H1 (cell line): Measurements from ENCODE around the gene XAB2. TPM values are rescaled to one million over a fixed set of nuclear protein-coding genes. Genes with fewer than 3 reads are reported as not detected.

ENCODE experiments used
- CTCF ChIA-PET: fragments of 300-600 bp; sonication (Branson Sonifier 250); formaldehyde crosslinking; loops from one replicate; lab custom pipeline; 2021; ENCODE audit not compliant: partially characterized antibody; lab: Charles Lee
- POLR2A ChIA-PET: fragments of 300-600 bp; sonication (Branson Sonifier 250); formaldehyde crosslinking; loops from one replicate; lab custom pipeline; 2021; ENCODE audit warnings: inconsistent platforms; ENCODE audit not compliant: partially characterized antibody; lab: Charles Lee
- DNase-seq, 2 experiments: peaks; one replicate each; pipeline versions ENCODE4 v3.0.0 to v3.0.0-alpha.2; 2010 to 2022; ENCODE audit warnings: low spot score in 2 of 2, low read depth in 1 of 2, mixed read lengths in 1 of 2
- FAIRE-seq: peaks from 2 replicates; lab custom pipeline; 2011; peaks lifted over from hg19 to GRCh38; lab: Jason Lieb, UNC
- H2AFZ ChIP-seq: 2 replicates; pipeline ENCODE4 v1.8.1; 2012; ENCODE audit warnings: low read length, inconsistent platforms
- H2AK5ac ChIP-seq: 2 replicates; pipeline ENCODE4 v1.6.1; 2013; ENCODE audit warnings: low read depth, low read length
- H2BK120ac ChIP-seq: replicated peaks from 2 replicates; pipeline ENCODE3; 2013; ENCODE audit warnings: low read depth, low read length, inconsistent platforms
- H2BK12ac ChIP-seq: 2 replicates; pipeline ENCODE4 v1.6.1; 2013; ENCODE audit warnings: low read depth, low read length
- H2BK15ac ChIP-seq: 2 replicates; pipeline ENCODE4 v1.6.1; 2013; ENCODE audit warnings: low read length
- H2BK20ac ChIP-seq: 2 replicates; pipeline ENCODE4 v1.6.1; 2013; ENCODE audit warnings: low read length
- H2BK5ac ChIP-seq: 2 replicates; pipeline ENCODE4 v1.6.1; 2013; ENCODE audit warnings: low read depth, low read length
- H3K14ac ChIP-seq: 2 replicates; pipeline ENCODE4 v1.6.1; 2013; ENCODE audit warnings: inconsistent platforms; ENCODE audit not compliant: insufficient read length
- H3K18ac ChIP-seq: 2 replicates; pipeline ENCODE4 v1.6.1; 2013; ENCODE audit warnings: low read length; ENCODE audit errors: extremely low read depth
- H3K23ac ChIP-seq: 2 replicates; pipeline ENCODE4 v1.6.1; 2013; ENCODE audit warnings: inconsistent platforms; ENCODE audit not compliant: insufficient read length
- H3K23me2 ChIP-seq: 2 replicates; pipeline ENCODE4 v1.6.1; 2013; ENCODE audit warnings: low read depth, low read length
- H3K27ac ChIP-seq: 2 replicates; pipeline ENCODE4 v1.6.1; 2011; ENCODE audit warnings: low read depth, low read length, inconsistent platforms
- H3K27me3 ChIP-seq, 4 experiments: replicated peaks in 1 of 4; 1 replicate in 1 of 4; 2 replicates in 3 of 4; pipeline versions ENCODE4 v1.6.1 to v1.8.1; 2011 to 2013; ENCODE audit warnings: low read length in 3 of 4, mild to moderate bottlenecking in 3 of 4, inconsistent platforms in 2 of 4, mixed read lengths in 2 of 4, moderate library complexity in 1 of 4; ENCODE audit not compliant: control insufficient read depth in 3 of 4, insufficient read depth in 3 of 4; ENCODE audit errors: extremely low read depth in 1 of 4
- H3K36me3 ChIP-seq, 4 experiments: 2 replicates each; pipeline versions ENCODE4 v1.6.1 to v1.8.1; 2011 to 2013; ENCODE audit warnings: mild to moderate bottlenecking in 4 of 4, low read length in 3 of 4, moderate library complexity in 2 of 4, control low read depth in 1 of 4, inconsistent platforms in 1 of 4; ENCODE audit not compliant: insufficient read depth in 4 of 4, control insufficient read depth in 2 of 4
- H3K4ac ChIP-seq: replicated peaks from 2 replicates; pipeline ENCODE3; 2013; ENCODE audit warnings: low read length, low read depth, mixed read lengths, inconsistent platforms; ENCODE audit not compliant: insufficient read length
- H3K4me1 ChIP-seq, 4 experiments: replicated peaks in 1 of 4; 1 replicate in 1 of 4; 2 replicates in 3 of 4; pipeline versions ENCODE4 v1.6.1 to v1.8.1; 2011 to 2013; ENCODE audit warnings: low read length in 3 of 4, inconsistent platforms in 2 of 4, mixed read lengths in 1 of 4; ENCODE audit not compliant: insufficient read depth in 4 of 4, control insufficient read depth in 3 of 4
- H3K4me2 ChIP-seq, 2 experiments: 2 replicates each; pipeline versions ENCODE4 v1.6.1 to v1.8.1; 2011 to 2013; ENCODE audit warnings: low read depth in 2 of 2, low read length in 2 of 2, control low read depth in 1 of 2, inconsistent platforms in 1 of 2, mild to moderate bottlenecking in 1 of 2; ENCODE audit not compliant: insufficient read depth in 1 of 2
- H3K4me3 ChIP-seq, 4 experiments: fragments of 200-600, 300-600 bp in 1 of 4; sonication (generic), shearing (Covaris generic), sonication (Bioruptor Twin) in 1 of 4; 2 replicates each; pipeline versions ENCODE4 v1.5.1 to v1.8.1; 2011 to 2016; ENCODE audit warnings: low read length in 4 of 4, low read depth in 3 of 4, control low read depth in 2 of 4, inconsistent platforms in 2 of 4, mild to moderate bottlenecking in 2 of 4, mixed read lengths in 1 of 4, moderate library complexity in 1 of 4; ENCODE audit not compliant: insufficient read depth in 2 of 4; ENCODE audit errors: extremely low read depth in 1 of 4
- H3K56ac ChIP-seq: replicated peaks from 2 replicates; pipeline ENCODE3; 2013; ENCODE audit warnings: low read depth, mild to moderate bottlenecking, mixed read lengths, low read length, inconsistent platforms; ENCODE audit not compliant: insufficient read length
- H3K79me1 ChIP-seq: 2 replicates; pipeline ENCODE4 v1.6.1; 2013; ENCODE audit warnings: low read depth, low read length, control low read depth
- H3K79me2 ChIP-seq, 2 experiments: 2 replicates each; pipeline versions ENCODE4 v1.6.1 to v1.8.1; 2012 to 2013; ENCODE audit warnings: low read length in 2 of 2, mild to moderate bottlenecking in 2 of 2, inconsistent platforms in 1 of 2; ENCODE audit not compliant: insufficient read depth in 2 of 2, control insufficient read depth in 1 of 2
- H3K9ac ChIP-seq, 4 experiments: replicated peaks in 1 of 4; 1 replicate in 1 of 4; 2 replicates in 3 of 4; pipeline versions ENCODE4 v1.6.1 to v1.8.1; 2011 to 2013; ENCODE audit warnings: low read depth in 3 of 4, low read length in 3 of 4, control low read depth in 2 of 4, mild to moderate bottlenecking in 2 of 4, moderate library complexity in 2 of 4, inconsistent platforms in 1 of 4; ENCODE audit errors: extremely low read depth in 1 of 4
- H3K9me3 ChIP-seq, 2 experiments: 2 replicates each; pipeline versions ENCODE4 v1.6.1 to v1.8.1; 2012 to 2013; ENCODE audit warnings: mild to moderate bottlenecking in 2 of 2, moderate library complexity in 2 of 2, control low read depth in 1 of 2, inconsistent platforms in 1 of 2, low read depth in 1 of 2, low read length in 1 of 2, mixed read lengths in 1 of 2; ENCODE audit not compliant: insufficient read depth in 2 of 2
- H4K20me1 ChIP-seq, 2 experiments: replicated peaks in 1 of 2; 2 replicates each; pipeline versions ENCODE3 to v1.8.1; 2011 to 2013; ENCODE audit warnings: inconsistent platforms in 2 of 2, low read length in 2 of 2, mild to moderate bottlenecking in 1 of 2; ENCODE audit not compliant: insufficient read depth in 2 of 2, control insufficient read depth in 1 of 2
- H4K5ac ChIP-seq: 2 replicates; pipeline ENCODE4 v1.6.1; 2013; ENCODE audit warnings: low read length, low read depth, mixed read lengths, inconsistent platforms; ENCODE audit not compliant: insufficient read length
- H4K8ac ChIP-seq: 2 replicates; pipeline ENCODE4 v1.8.0; 2013; ENCODE audit warnings: mild to moderate bottlenecking, moderate library complexity, low read length, inconsistent platforms; ENCODE audit not compliant: insufficient read depth; ENCODE audit errors: extremely low read depth
- H4K91ac ChIP-seq: replicated peaks from 2 replicates; pipeline ENCODE3; 2013; ENCODE audit warnings: low read length, mixed read lengths, inconsistent platforms; ENCODE audit not compliant: insufficient read length
- ASH2L ChIP-seq: fragments of 200-600, 300-600 bp; sonication (generic); IDR thresholded peaks from one replicate; pipeline ENCODE4 v1.7.1; 2017; ENCODE audit warnings: low read length
- JUND ChIP-seq: IDR thresholded peaks from 2 replicates; pipeline ENCODE4 v1.6.1; 2011; ENCODE audit warnings: mild to moderate bottlenecking, improper control_type of control experiment, low read length
- SP2 ChIP-seq: IDR thresholded peaks from 2 replicates; pipeline ENCODE4 v1.6.1; 2012; ENCODE audit warnings: mild to moderate bottlenecking, low read length, inconsistent platforms
- WGBS, 2 experiments: shearing (Covaris generic) in 1 of 2; methylation state at CpG; one replicate each; pipeline versions ENCODE4 v1.1.6 to v1.1.7; 2013 to 2015; ENCODE audit warnings: low lambda C conversion rate in 2 of 2, mixed read lengths in 2 of 2, inconsistent platforms in 1 of 2, low coverage in 1 of 2, missing lambda C conversion rate in 1 of 2; ENCODE audit not compliant: insufficient replicate concordance in 2 of 2, insufficient coverage in 1 of 2, insufficient read length in 1 of 2; ENCODE audit errors: extremely low coverage in 1 of 2, missing lambda C conversion rate in 1 of 2; 5-methylcytosine and 5-hydroxymethylcytosine counted together
- polyA plus RNA-seq, 7 experiments: library from polyadenylated mRNA; depleted of rRNA in 3 of 7; stranded (reverse) in 5 of 7; unstranded in 2 of 7; fragments of >200 nt in 5 of 7; fragments of 200-250 nt in 2 of 7; gene quantifications; 1 replicate in 5 of 7; 2 replicates in 1 of 7; 4 replicates in 1 of 7; pipeline versions ENCODE4 v1.2.1 to v1.2.3, GENCODE V29; 2011 to 2013; ENCODE audit warnings: missing spikeins in 2 of 7, mixed read lengths in 2 of 7
- total RNA-seq: library from RNA; stranded (reverse); fragmentation: NEBNext Ultra II Directional; extraction: Animal tissue kit (Norgen Biotek cat#: 25700); gene quantifications from 2 replicates; pipeline ENCODE4 v1.2.1, GENCODE V29; 2021

XAB2 gene
- total and polyA plus RNA-seq, 2 of the 8 experiments (the other 6 are each of a cell fraction or from before 2014, with no cell fraction given), result 48.2 to 49.4 TPM

- no peak overlapping the region for H2BK120ac ChIP-seq
- no peak overlapping the region for H3K4me2 ChIP-seq
- no peak overlapping the region for H2AFZ ChIP-seq
- H3K18ac ChIP-seq, result no peak overlapping the region
- no peak overlapping the region for H4K8ac ChIP-seq
- no peaks in the 10 kb centered on the region for H3K27me3 ChIP-seq
- H3K14ac ChIP-seq, result no peak overlapping the region
- H3K27ac ChIP-seq, result no peak overlapping the region
- CTCF ChIA-PET, result interaction anchor here (0.6 to 1.1 kb wide), 3 partner anchors 8 to 304 kb away, joined by 3 to 4 read pairs (median 3); partner anchors contain the start of gene TRAPPC5
- WGBS, 2 experiments, result 95% methylated on average over 44 of the region's 59 CpGs; no CpG with 5 or more reads in 1 of the 2 experiments
- H3K9me3 ChIP-seq, result no peaks in the 10 kb centered on the region
- H3K23me2 ChIP-seq, result no peaks in the 10 kb centered on the region
- FAIRE-seq (no peak), DNase-seq (no peak)
- H4K91ac ChIP-seq, result no peak overlapping the region
- H2BK12ac ChIP-seq, result no peak overlapping the region
- H3K36me3 ChIP-seq, result peaks cover 0 to 50% (median 15%) of the 10 kb centered on the region in 4 experiments; a peak in 6 of 8 replicates
- H2BK15ac ChIP-seq, result no peak overlapping the region
- H2AK5ac ChIP-seq, result no peak overlapping the region
- H4K5ac ChIP-seq, result no peak overlapping the region
- no peak overlapping the region for H3K4ac ChIP-seq
- no peaks in the 10 kb centered on the region for H3K79me2 ChIP-seq
- no peak overlapping the region for H3K9ac ChIP-seq
- no peak overlapping the region for H3K23ac ChIP-seq
- H3K4me3 ChIP-seq, result no peak overlapping the region
- H3K4me1 ChIP-seq, result no peaks in the 10 kb centered on the region
- POLR2A ChIA-PET, result interaction anchor here (1.0 to 1.9 kb wide), 2 partner anchors 9 to 27 kb away, joined by 3 to 4 read pairs; no protein-coding TSS in a partner anchor
- peaks cover 6 to 13% of the 10 kb centered on the region in 2 experiments for H4K20me1 ChIP-seq
- TF ChIP-seq SP2 (no peak), JUND (no peak), ASH2L (no peak)
- no peak overlapping the region for H2BK20ac ChIP-seq
- H2BK5ac ChIP-seq, result no peak overlapping the region
- H3K79me1 ChIP-seq, result no peaks in the 10 kb centered on the region
- H3K56ac ChIP-seq, result no peak overlapping the region
These were observed 14.2 kb downstream of the XAB2 start for GRCh38 chr19:7614859-7615741.
